H9 (cell line): ENCODE measurements around the gene LCN2. TPM values are rescaled to one million over a fixed set of nuclear protein-coding genes. Genes with fewer than 3 reads are reported as not detected.

Experiments used
- DNase-seq: peaks from one replicate; pipeline ENCODE4 v3.0.0-alpha.2; 2017
- H2AFZ ChIP-seq: one replicate; pipeline ENCODE4 v1.6.1; 2013; ENCODE audit warnings: mild to moderate bottlenecking, low read length, control low read depth, moderate library complexity
- H2AK5ac ChIP-seq: 2 replicates; pipeline ENCODE4 v1.6.1; 2013; ENCODE audit warnings: low read length, control low read depth, mixed read lengths; ENCODE audit not compliant: insufficient read length
- H2BK120ac ChIP-seq: one replicate; pipeline ENCODE4 v1.6.1; 2013; ENCODE audit warnings: low read depth, mild to moderate bottlenecking, low read length, control low read depth, inconsistent platforms; ENCODE audit not compliant: poor library complexity, severe bottlenecking
- H2BK12ac ChIP-seq: 2 replicates; pipeline ENCODE4 v1.6.1; 2013; ENCODE audit warnings: low read length, control low read depth, mixed read lengths, low read depth; ENCODE audit not compliant: insufficient read length
- H2BK15ac ChIP-seq: 2 replicates; pipeline ENCODE4 v1.6.1; 2013; ENCODE audit warnings: low read depth, low read length, control low read depth
- H2BK20ac ChIP-seq: one replicate; pipeline ENCODE4 v1.6.1; 2013; ENCODE audit warnings: low read depth, mild to moderate bottlenecking, low read length, control low read depth, inconsistent platforms; ENCODE audit not compliant: poor library complexity, severe bottlenecking
- H2BK5ac ChIP-seq: 2 replicates; pipeline ENCODE4 v1.6.1; 2013; ENCODE audit warnings: low read length, control low read depth, mixed read lengths; ENCODE audit not compliant: insufficient read length
- H3K14ac ChIP-seq: 2 replicates; pipeline ENCODE4 v1.6.1; 2013; ENCODE audit warnings: low read length, control low read depth; ENCODE audit not compliant: insufficient read depth
- H3K18ac ChIP-seq: 2 replicates; pipeline ENCODE4 v1.6.1; 2013; ENCODE audit warnings: low read depth, mild to moderate bottlenecking, mixed read lengths, low read length, control low read depth; ENCODE audit not compliant: insufficient read length
- H3K23ac ChIP-seq: 2 replicates; pipeline ENCODE4 v1.6.1; 2013; ENCODE audit warnings: low read length, control low read depth, mixed read lengths, low read depth; ENCODE audit not compliant: insufficient read length
- H3K23me2 ChIP-seq: 2 replicates; pipeline ENCODE4 v1.6.1; 2013; ENCODE audit warnings: low read depth, mild to moderate bottlenecking, mixed read lengths, low read length, control low read depth; ENCODE audit not compliant: insufficient read length, poor library complexity, severe bottlenecking
- H3K27ac ChIP-seq: 2 replicates; pipeline ENCODE4 v1.5.1; 2013; ENCODE audit warnings: low read length, control low read depth, mixed read lengths, low read depth; ENCODE audit not compliant: insufficient read length
- H3K27me3 ChIP-seq: 2 replicates; pipeline ENCODE4 v1.6.1; 2013; ENCODE audit warnings: low read length, control low read depth, inconsistent platforms; ENCODE audit not compliant: insufficient read depth
- H3K4ac ChIP-seq: 2 replicates; pipeline ENCODE4 v1.6.1; 2013; ENCODE audit warnings: low read depth, mild to moderate bottlenecking, control low read depth, inconsistent platforms, low read length, moderate library complexity
- H3K4me1 ChIP-seq: 2 replicates; pipeline ENCODE4 v1.6.1; 2013; ENCODE audit warnings: low read length, control low read depth, inconsistent platforms; ENCODE audit not compliant: insufficient read depth
- H3K4me2 ChIP-seq: 2 replicates; pipeline ENCODE4 v1.6.1; 2013; ENCODE audit warnings: low read length, control low read depth, mixed read lengths; ENCODE audit not compliant: insufficient read length, insufficient read depth
- H3K56ac ChIP-seq: 2 replicates; pipeline ENCODE4 v1.6.1; 2013; ENCODE audit warnings: low read depth, mild to moderate bottlenecking, mixed read lengths, low read length, control low read depth; ENCODE audit not compliant: insufficient read length
- H3K79me1 ChIP-seq: 2 replicates; pipeline ENCODE4 v1.6.1; 2013; ENCODE audit warnings: low read depth, mild to moderate bottlenecking, moderate library complexity, low read length, control low read depth, inconsistent platforms; ENCODE audit not compliant: insufficient read depth, poor library complexity, severe bottlenecking
- H3K79me2 ChIP-seq: 2 replicates; pipeline ENCODE4 v1.6.1; 2013; ENCODE audit warnings: low read length, control low read depth, inconsistent platforms; ENCODE audit not compliant: insufficient read depth
- H3K9ac ChIP-seq: 2 replicates; pipeline ENCODE4 v1.6.1; 2013; ENCODE audit warnings: low read length, control low read depth, mixed read lengths; ENCODE audit not compliant: insufficient read length; ENCODE audit errors: extremely low read depth
- H3K9me3 ChIP-seq: one replicate; pipeline ENCODE4 v1.6.1; 2013; ENCODE audit warnings: low read depth, low read length, inconsistent platforms; ENCODE audit not compliant: control insufficient read depth
- H3T11ph ChIP-seq: one replicate; pipeline ENCODE4 v1.6.1; 2013; ENCODE audit warnings: mild to moderate bottlenecking, low read length, control low read depth, inconsistent platforms
- H4K20me1 ChIP-seq: one replicate; pipeline ENCODE4 v1.6.1; 2013; ENCODE audit not compliant: control insufficient read depth, insufficient read length, insufficient read depth
- H4K5ac ChIP-seq: 2 replicates; pipeline ENCODE4 v1.6.1; 2013; ENCODE audit warnings: low read depth, mild to moderate bottlenecking, mixed read lengths, low read length, control low read depth; ENCODE audit not compliant: insufficient read length
- H4K8ac ChIP-seq: replicated peaks from 2 replicates; pipeline ENCODE4 v1.6.1; 2013; ENCODE audit warnings: low read length, control low read depth, mixed read lengths, low read depth; ENCODE audit not compliant: insufficient read length
- H4K91ac ChIP-seq: 2 replicates; pipeline ENCODE4 v1.6.1; 2013; ENCODE audit warnings: low read depth, mild to moderate bottlenecking, moderate library complexity, mixed read lengths, low read length, control low read depth; ENCODE audit not compliant: insufficient read length
- H3K27ac Mint-ChIP-seq, 3 experiments: 2 replicates in 2 of 3; 3 replicates in 1 of 3; pipeline ENCODE4 v1.8.0; 2020 to 2021; ENCODE audit warnings: mixed read lengths in 3 of 3, mild to moderate bottlenecking in 1 of 3, moderate library complexity in 1 of 3
- H3K27me3 Mint-ChIP-seq: 2 replicates; pipeline ENCODE4 v1.8.0; 2021; ENCODE audit warnings: low read depth, mild to moderate bottlenecking, moderate library complexity, mixed read lengths
- H3K36me3 Mint-ChIP-seq, 3 experiments: 2 replicates in 2 of 3; 3 replicates in 1 of 3; pipeline ENCODE4 v1.8.0; 2020 to 2021; ENCODE audit warnings: low read depth in 3 of 3, mixed read lengths in 3 of 3; ENCODE audit not compliant: insufficient read depth in 1 of 3
- H3K4me1 Mint-ChIP-seq, 2 experiments: 2 replicates each; pipeline ENCODE4 v1.8.0; 2020; ENCODE audit warnings: mixed read lengths in 2 of 2
- H3K4me3 Mint-ChIP-seq, 2 experiments: 2 replicates in 1 of 2; 3 replicates in 1 of 2; pipeline ENCODE4 v1.8.0; 2020 to 2021; ENCODE audit warnings: mild to moderate bottlenecking in 2 of 2, mixed read lengths in 2 of 2, moderate library complexity in 1 of 2
- H3K9me3 Mint-ChIP-seq, 2 experiments: 2 replicates in 1 of 2; 3 replicates in 1 of 2; pipeline ENCODE4 v1.8.0; 2020; ENCODE audit warnings: mild to moderate bottlenecking in 2 of 2, mixed read lengths in 2 of 2, moderate library complexity in 1 of 2
- CTCF ChIP-seq: fragments of 200-600 bp; sonication (generic); conservative IDR thresholded peaks from 3 replicates; pipeline ENCODE4 v1.8.0; 2021; ENCODE audit warnings: antibody characterized with exemption, mild to moderate bottlenecking
- WGBS: extraction: QIAGEN DNeasy Blood & Tissue Kit; methylation state at CpG from one replicate; pipeline ENCODE4 v1.1.7; 2013; ENCODE audit warnings: missing lambda C conversion rate, low lambda C conversion rate, mixed read lengths; ENCODE audit not compliant: insufficient read length; ENCODE audit errors: extremely low coverage; 5-methylcytosine and 5-hydroxymethylcytosine counted together
- total RNA-seq: library from RNA; stranded (reverse); gene quantifications from 2 replicates; pipeline ENCODE4 v1.2.1, GENCODE V29; 2021

LCN2 gene
- total RNA-seq, 1 experiment from 2014 or later, result not detected

DNA sequence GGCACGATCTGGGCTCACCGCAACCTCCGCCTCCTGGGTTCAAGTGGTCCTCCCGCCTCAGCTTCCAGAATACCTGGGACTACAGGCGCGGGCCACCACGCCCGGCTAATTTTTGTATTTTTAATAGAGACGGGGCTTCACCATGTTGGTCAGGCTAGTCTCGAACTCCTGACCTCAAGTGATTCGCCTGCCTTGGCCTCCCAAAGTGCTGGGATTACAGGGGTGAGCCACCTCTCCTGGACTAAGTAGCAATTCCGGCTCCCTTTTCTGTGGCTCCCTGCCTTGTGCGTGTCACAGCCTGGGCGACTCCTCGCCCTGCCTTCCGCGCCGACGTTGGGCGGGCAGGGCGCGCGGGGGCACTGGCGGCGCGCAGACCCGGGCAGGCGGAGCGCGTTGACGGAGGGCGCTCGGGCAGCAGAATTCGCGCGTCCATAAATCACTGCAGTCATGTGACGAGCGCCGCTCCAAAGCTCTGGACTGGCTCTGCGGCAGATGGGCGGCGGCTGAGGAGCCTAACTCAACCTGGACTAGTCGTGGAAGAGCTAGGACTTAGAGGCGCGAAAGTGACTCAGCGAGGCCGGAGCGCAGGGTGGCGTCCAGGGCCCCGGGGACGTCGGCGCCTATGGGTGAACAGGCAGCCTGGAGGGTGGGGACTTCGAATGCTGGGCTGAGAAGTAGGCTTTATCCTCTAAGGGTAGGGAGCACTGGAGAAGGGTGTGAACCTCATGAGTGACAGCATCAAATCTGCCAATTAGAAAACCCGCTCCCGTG is 43.5 kb downstream of the LCN2 start:
- Histone ChIP-seq H2BK15ac (no peak overlapping the region), H2BK12ac (no peak overlapping the region), H2BK20ac (no peak overlapping the region), H4K91ac (no peak overlapping the region), H4K20me1 (no peaks in the 10 kb centered on the region), H3K79me1 (no peaks in the 10 kb centered on the region), H2BK120ac (no peak overlapping the region), H3K23me2 (peaks cover 11% of the 10 kb centered on the region), H2AK5ac (no peak overlapping the region), H4K5ac (no peak overlapping the region), H3K23ac (no peak overlapping the region), H2BK5ac (no peak overlapping the region), H3K4ac (no peak overlapping the region), H3T11ph (no peak overlapping the region), H3K4me2 (no peak overlapping the region), H3K56ac (no peak overlapping the region), H3K27ac (no peak overlapping the region), H3K18ac (no peak overlapping the region), H2AFZ (no peak overlapping the region), H3K79me2 (no peaks in the 10 kb centered on the region), H3K9me3 (no peaks in the 10 kb centered on the region), H3K27me3 (no peaks in the 10 kb centered on the region), H3K4me1 (no peaks in the 10 kb centered on the region), H3K9ac (no peak overlapping the region), H3K14ac (no peak overlapping the region), H4K8ac (no peak overlapping the region)
- Mint-ChIP-seq H3K27ac (no peak overlapping the region), H3K27me3 (no peaks in the 10 kb centered on the region), H3K36me3 (peaks cover 8 to 22% (median 17%) of the 10 kb centered on the region in 3 experiments; a peak in 6 of 7 replicates), H3K9me3 (no peaks in the 10 kb centered on the region), H3K4me1 (peaks cover 9 to 14% of the 10 kb centered on the region in 2 experiments), H3K4me3 (peak overlapping the region; percentile 0 to 44; a peak in 2 of 5 replicates)
- WGBS, result no CpG with 5 or more reads among the region's 56 CpGs
- DNase-seq, result no peak
- TF ChIP-seq CTCF, result no peak
